Caco-2 (cell line): ENCODE data around the gene FBXW8. TPM values are rescaled to one million over a fixed set of nuclear protein-coding genes. Genes with fewer than 3 reads are reported as not detected.

Source experiments
- BruUV-seq: library from RNA; stranded (reverse); fragments of 400-500 nt; replicated peaks from 2 replicates; lab custom pipeline; 2021; lab: Mats Ljungman, UMichigan
- CTCF ChIA-PET: fragments of 300-600 bp; sonication (Branson Sonifier 250); formaldehyde crosslinking; loops from one replicate; lab custom pipeline; 2022; ENCODE audit warnings: antibody characterized with exemption; lab: Charles Lee
- POLR2A ChIA-PET: fragments of 300-600 bp; sonication (Branson Sonifier 250); formaldehyde crosslinking; loops from one replicate; lab custom pipeline; 2022; ENCODE audit warnings: antibody characterized with exemption; lab: Charles Lee
- DNase-seq, 2 experiments: peaks; one replicate each; pipeline versions ENCODE4 v3.0.0 to v3.0.0-alpha.2; 2020 to 2022
- H3K27me3 ChIP-seq: replicated peaks from 2 replicates; pipeline ENCODE4 v1.6.0; 2011; ENCODE audit warnings: low read length; ENCODE audit not compliant: control insufficient read depth, insufficient read depth
- H3K36me3 ChIP-seq: 2 replicates; pipeline ENCODE4 v1.5.1; 2011; ENCODE audit warnings: low read length; ENCODE audit not compliant: control insufficient read depth, insufficient read depth
- H3K4me1 ChIP-seq: fragments of 250-450 bp; sonication (Bioruptor Pico); 2 replicates; pipeline ENCODE4 v1.5.1; 2020; ENCODE audit warnings: mild to moderate bottlenecking
- H3K4me3 ChIP-seq: 2 replicates; pipeline ENCODE4 v1.5.1; 2011; ENCODE audit warnings: low read depth, mild to moderate bottlenecking, control low read depth, low read length
- H3K9me3 ChIP-seq: fragments of 250-450 bp; sonication (Bioruptor Pico); 2 replicates; pipeline ENCODE4 v1.5.1; 2020; ENCODE audit warnings: mild to moderate bottlenecking, moderate library complexity
- H3K27ac Mint-ChIP-seq: one replicate; pipeline ENCODE4 v1.8.0; 2022; ENCODE audit warnings: mixed read lengths; ENCODE audit not compliant: unreplicated experiment
- H3K27me3 Mint-ChIP-seq: one replicate; pipeline ENCODE4 v1.8.0; 2022; ENCODE audit warnings: mixed read lengths; ENCODE audit not compliant: insufficient read depth, unreplicated experiment
- H3K36me3 Mint-ChIP-seq: one replicate; pipeline ENCODE4 v1.8.0; 2022; ENCODE audit warnings: mild to moderate bottlenecking, mixed read lengths; ENCODE audit not compliant: insufficient read depth, unreplicated experiment
- H3K4me1 Mint-ChIP-seq: one replicate; pipeline ENCODE4 v1.8.0; 2022; ENCODE audit warnings: low read depth, mixed read lengths; ENCODE audit not compliant: unreplicated experiment
- H3K4me3 Mint-ChIP-seq: one replicate; pipeline ENCODE4 v1.8.0; 2022; ENCODE audit warnings: mild to moderate bottlenecking, moderate library complexity, mixed read lengths; ENCODE audit not compliant: unreplicated experiment
- H3K9me3 Mint-ChIP-seq: one replicate; pipeline ENCODE4 v1.8.0; 2022; ENCODE audit warnings: mixed read lengths; ENCODE audit not compliant: unreplicated experiment
- CTCF ChIP-seq, 2 experiments: fragments of 200-600 bp in 1 of 2; IDR thresholded peaks; 1 replicate in 1 of 2; 2 replicates in 1 of 2; pipeline versions ENCODE4 v1.5.1 to v1.8.0; 2011 to 2022; ENCODE audit warnings: antibody characterized with exemption in 1 of 2, control low read depth in 1 of 2, inconsistent platforms in 1 of 2, low read depth in 1 of 2, low read length in 1 of 2, mild to moderate bottlenecking in 1 of 2, moderate library complexity in 1 of 2; ENCODE audit not compliant: insufficient read depth in 1 of 2, severe bottlenecking in 1 of 2, unreplicated experiment in 1 of 2
- intact Hi-C: fragments of 100-400 bp; cut with micrococcal nuclease; formaldehyde crosslinking; loops from one replicate; pipeline ENCODE4 v1.10.0; 2022; ENCODE audit not compliant: unreplicated experiment
- total RNA-seq: library from RNA; stranded (reverse); gene quantifications from 2 replicates; pipeline ENCODE4 v1.2.3, GENCODE V29; 2022

The FBXW8 gene
- total RNA-seq, 1 experiment from 2014 or later, result 12.2 TPM

- peaks cover 11% of the 10 kb centered on the region for H3K27me3 ChIP-seq
- CTCF ChIA-PET, result interaction anchor here (1.1 kb wide), 1 partner anchor 76 kb away, joined by 3 read pairs; no protein-coding TSS in a partner anchor
- no peak for TF ChIP-seq CTCF (IDR thresholded peaks at IDR 0.05; ENCODE audit: insufficient read depth in 1 of 2, low read depth in 1 of 2, low read length in 1 of 2, severe bottlenecking in 1 of 2, unreplicated experiment in 1 of 2)
- peaks cover 12% of the 10 kb centered on the region; the same call in 1 of the 2 replicates for H3K4me1 ChIP-seq
- H3K4me3 Mint-ChIP-seq, result peak overlapping the region; percentile 85
- POLR2A ChIA-PET, result no interaction called here
- DNase-seq, result peak in 1 of 2 experiments; percentile 19
- BruUV-seq, result TSS peak; percentile 38
- intact Hi-C loops, result loop anchor here (2.0 to 10.0 kb wide), 2 partner anchors 141 to 175 kb away; partner anchors contain the start of genes RNFT2 and SPRING1
- no peaks in the 10 kb centered on the region for H3K9me3 Mint-ChIP-seq
- H3K4me1 Mint-ChIP-seq, result peaks cover 21% of the 10 kb centered on the region
- H3K27me3 Mint-ChIP-seq, result peaks cover 30% of the 10 kb centered on the region
- peak overlapping the region; percentile 34 for H3K27ac Mint-ChIP-seq
- H3K4me3 ChIP-seq, result 0 out of 2 replicates have a peak overlapping the region, but pooled peaks have one; percentile 4
- no peaks in the 10 kb centered on the region for H3K36me3 Mint-ChIP-seq
- peaks cover 5% of the 10 kb centered on the region for H3K9me3 ChIP-seq
- H3K36me3 ChIP-seq, result no peaks in the 10 kb centered on the region
These were observed 31.1 kb upstream of the FBXW8 start for GRCh38 chr12:116879509-116880212.

- peaks cover 12% of the 10 kb centered on the region; the same call in 1 of the 2 replicates for H3K4me1 ChIP-seq
- intact Hi-C loops, result loop anchor here (2.0 to 10.0 kb wide), 2 partner anchors 142 to 176 kb away; partner anchors contain the start of genes RNFT2 and SPRING1
- ChIA-PET POLR2A (no interaction called here), CTCF (interaction anchor here (0.6 to 1.4 kb wide), 4 partner anchors 11 to 153 kb away, joined by 3 to 9 read pairs (median 4); no protein-coding TSS in a partner anchor)
- H3K9me3 Mint-ChIP-seq, result no peaks in the 10 kb centered on the region
- peak overlapping the region; percentile 85 for H3K4me3 Mint-ChIP-seq
- H3K27me3 Mint-ChIP-seq, result peaks cover 32% of the 10 kb centered on the region
- no peaks in the 10 kb centered on the region for H3K9me3 ChIP-seq
- DNase-seq, result no peak
- H3K27ac Mint-ChIP-seq, result peak overlapping the region; percentile 34
- H3K4me1 Mint-ChIP-seq, result peaks cover 21% of the 10 kb centered on the region
- H3K36me3 Mint-ChIP-seq, result no peaks in the 10 kb centered on the region
- no peak for TF ChIP-seq CTCF (IDR thresholded peaks at IDR 0.05; ENCODE audit: insufficient read depth in 1 of 2, low read depth in 1 of 2, low read length in 1 of 2, severe bottlenecking in 1 of 2, unreplicated experiment in 1 of 2)
- H3K36me3 ChIP-seq, result no peaks in the 10 kb centered on the region
- H3K27me3 ChIP-seq, result peaks cover 11% of the 10 kb centered on the region
- no TSS peak for BruUV-seq
- peak overlapping the region; percentile 37 for H3K4me3 ChIP-seq
These were observed 30.4 kb upstream of the FBXW8 start for GRCh38 chr12:116880213-116880816.

GRCh38 chr12:116880817-116881324, 29.9 kb upstream of the FBXW8 start:
- no peaks in the 10 kb centered on the region for H3K36me3 Mint-ChIP-seq
- Histone ChIP-seq H3K9me3 (no peaks in the 10 kb centered on the region), H3K27me3 (peaks cover 11% of the 10 kb centered on the region), H3K4me3 (peak overlapping the region; percentile 37), H3K36me3 (no peaks in the 10 kb centered on the region), H3K4me1 (peaks cover 12% of the 10 kb centered on the region; the same call in 1 of the 2 replicates)
- BruUV-seq, result no TSS peak
- H3K4me1 Mint-ChIP-seq, result peaks cover 21% of the 10 kb centered on the region
- H3K9me3 Mint-ChIP-seq, result no peaks in the 10 kb centered on the region
- ChIA-PET POLR2A (no interaction called here), CTCF (interaction anchor here (0.6 to 1.4 kb wide), 4 partner anchors 10 to 154 kb away, joined by 4 to 9 read pairs (median 4); no protein-coding TSS in a partner anchor)
- TF ChIP-seq CTCF (IDR thresholded peaks at IDR 0.05; ENCODE audit: insufficient read depth in 1 of 2, low read depth in 1 of 2, low read length in 1 of 2, severe bottlenecking in 1 of 2, unreplicated experiment in 1 of 2), result peak in 1 of 2 experiments; percentile 2
- peaks cover 32% of the 10 kb centered on the region for H3K27me3 Mint-ChIP-seq
- intact Hi-C loops, result loop anchor here (1.0 to 10.0 kb wide), 3 partner anchors 74 to 176 kb away; partner anchors contain the start of genes RNFT2 and SPRING1
- H3K4me3 Mint-ChIP-seq, result peak overlapping the region; percentile 85
- DNase-seq, result peak; percentile 54 to 76
- peak overlapping the region; percentile 34 for H3K27ac Mint-ChIP-seq
